Renal cortical epithelial cell (primary cell): ENCODE results near the gene USP17L24. TPM values are rescaled to one million over a fixed set of nuclear protein-coding genes. Genes with fewer than 3 reads are reported as not detected.
"Not testable (repeated sequence)": the region's sequence is repeated elsewhere in the genome, so short reads cannot be mapped to it uniquely, and the experiment has no call there.

ENCODE experiments used
- DNase-seq: peaks from one replicate; pipeline ENCODE4 v3.0.0-alpha.2; 2011; ENCODE audit warnings: low read depth
- total RNA-seq: library from RNA; depleted of rRNA; stranded (reverse); fragments of >200 nt; gene quantifications from 2 replicates; pipeline ENCODE4 v1.2.3, GENCODE V29; 2014

Gene USP17L24
- total RNA-seq, result not detected in 2 replicates

- not testable (repeated sequence) for DNase-seq
Observed at GRCh38 chr4:9324865-9325264, at the start of gene USP17L24. USP17L24 (plus strand) TSS chr4:9325165; CDS start chr4:9325165, 0 bp downstream.

- not testable (repeated sequence) for DNase-seq
Observed at GRCh38 chr4:9324191-9324590, 774 bp upstream of the USP17L24 start.

GRCh38 chr4:9329611-9330010 lies 4.6 kb downstream of the USP17L24 start, which contains the start of gene USP17L25:
USP17L25 (plus strand) TSS chr4:9329911; CDS start chr4:9329911, 0 bp downstream.
- not testable (repeated sequence) for DNase-seq

- not testable (repeated sequence) for DNase-seq
Observed at GRCh38 chr4:9334358-9334757, 9.4 kb downstream of the USP17L24 start, which contains the start of gene USP17L26. USP17L26 (plus strand) TSS chr4:9334658; CDS start chr4:9334658, 0 bp downstream.

GRCh38 chr4:9339103-9339502 lies 14.1 kb downstream of the USP17L24 start, which contains the start of gene USP17L5:
USP17L5 (plus strand) TSS chr4:9339403; CDS start chr4:9339403, 0 bp downstream.
- not testable (repeated sequence) for DNase-seq

GRCh38 chr4:9343848-9344247 lies 18.9 kb downstream of the USP17L24 start, which contains the start of gene USP17L27:
USP17L27 (plus strand) TSS chr4:9344148; CDS start chr4:9344148, 0 bp downstream.
- DNase-seq, result not testable (repeated sequence)

GRCh38 chr4:9348593-9348992 lies 23.6 kb downstream of the USP17L24 start, which contains the start of gene USP17L28:
USP17L28 (plus strand) TSS chr4:9348893; CDS start chr4:9348893, 0 bp downstream.
- not testable (repeated sequence) for DNase-seq

GRCh38 chr4:9350866-9351265 lies 25.9 kb downstream of the USP17L24 start:
- DNase-seq, result not testable (repeated sequence)

- not testable (repeated sequence) for DNase-seq
Observed at GRCh38 chr4:9353338-9353737, 28.4 kb downstream of the USP17L24 start, which contains the start of gene USP17L29. USP17L29 (plus strand) TSS chr4:9353638; CDS start chr4:9353638, 0 bp downstream.

- DNase-seq, result not testable (repeated sequence)
Observed at GRCh38 chr4:9362829-9363228, 37.9 kb downstream of the USP17L24 start, which contains the start of gene USP17L30. USP17L30 (plus strand) TSS chr4:9363129; CDS start chr4:9363129, 0 bp downstream.

Other genes with a start within 250 kb of the USP17L24 start
- gene FAM90A26, start 154.8 kb upstream of the USP17L24 start, total RNA-seq, result not detected in 2 replicates
- not detected in 2 replicates for gene USP17L10, start 114.5 kb upstream of the USP17L24 start, total RNA-seq
- gene USP17L11, start 109.8 kb upstream of the USP17L24 start, total RNA-seq, result not detected in 2 replicates
- not detected in 2 replicates for gene USP17L12, start 105.0 kb upstream of the USP17L24 start, total RNA-seq
- not detected in 2 replicates for gene USP17L13, start 100.3 kb upstream of the USP17L24 start, total RNA-seq
- not detected in 2 replicates for gene USP17L15, start 90.8 kb upstream of the USP17L24 start, total RNA-seq
- not detected in 2 replicates for gene USP17L17, start 81.3 kb upstream of the USP17L24 start, total RNA-seq
- not detected in 2 replicates for gene USP17L18, start 76.5 kb upstream of the USP17L24 start, total RNA-seq
- not detected in 2 replicates for gene USP17L19, start 71.8 kb upstream of the USP17L24 start, total RNA-seq
- gene USP17L20, start 67.0 kb upstream of the USP17L24 start, total RNA-seq, result not detected in 2 replicates
- gene USP17L21, start 62.3 kb upstream of the USP17L24 start, total RNA-seq, result not detected in 2 replicates
- gene USP17L22, start 57.5 kb upstream of the USP17L24 start, total RNA-seq, result not detected in 2 replicates
- gene USP17L25, start 4.7 kb downstream of the USP17L24 start, total RNA-seq, result not detected in 2 replicates
- gene USP17L26, start 9.5 kb downstream of the USP17L24 start, total RNA-seq, result not detected in 2 replicates
- gene USP17L5, start 14.2 kb downstream of the USP17L24 start, total RNA-seq, result not detected in 2 replicates
- gene USP17L27, start 19.0 kb downstream of the USP17L24 start, total RNA-seq, result not detected in 2 replicates
- not detected in 2 replicates for gene USP17L28, start 23.7 kb downstream of the USP17L24 start, total RNA-seq
- not detected in 2 replicates for gene USP17L29, start 28.5 kb downstream of the USP17L24 start, total RNA-seq
- gene USP17L30, start 38.0 kb downstream of the USP17L24 start, total RNA-seq, result not detected in 2 replicates
- gene DEFB131A, start 119.2 kb downstream of the USP17L24 start, total RNA-seq, result not detected in 2 replicates